GM21825 (cell line): ENCODE data around the gene PLXNA3.
A peak's percentile ranks its signal among the peaks of the same experiment; 100 is the strongest.

ENCODE experiments used
- ATAC-seq: cut with Tn5 transposase; IDR thresholded peaks from one replicate; pipeline ENCODE4 v1.9.1; 2021; ENCODE audit warnings: mild to moderate bottlenecking, moderate library complexity; ENCODE audit not compliant: unreplicated experiment

The PLXNA3 gene

GRCh38 chrX:154434394-154435168, 23.5 kb upstream of the PLXNA3 start:
- no peak for ATAC-seq

GRCh38 chrX:154435171-154435733, 22.8 kb upstream of the PLXNA3 start:
- ATAC-seq, result no peak

- no peak for ATAC-seq
Observed at GRCh38 chrX:154436374-154436982, 21.6 kb upstream of the PLXNA3 start.

- no peak for ATAC-seq
Observed at GRCh38 chrX:154436983-154437752, 20.9 kb upstream of the PLXNA3 start, which contains the start of gene GDI1. Gene GDI1 (plus strand): TSS chrX:154437154. CDS start chrX:154437255, 101 bp downstream.

- ATAC-seq, result no peak
Observed at GRCh38 chrX:154437971-154438893, 19.8 kb upstream of the PLXNA3 start.

- no peak for ATAC-seq
Observed at GRCh38 chrX:154439841-154440240, 18.2 kb upstream of the PLXNA3 start.

- no peak for ATAC-seq
Observed at GRCh38 chrX:154440623-154441357, 17.3 kb upstream of the PLXNA3 start.

- ATAC-seq, result no peak
Observed at GRCh38 chrX:154441564-154441963, 16.5 kb upstream of the PLXNA3 start.

- ATAC-seq, result no peak
Observed at GRCh38 chrX:154441984-154442707, 15.9 kb upstream of the PLXNA3 start.

GRCh38 chrX:154443479-154443910, 14.6 kb upstream of the PLXNA3 start:
- ATAC-seq, result no peak

GRCh38 chrX:154443992-154444754, 13.9 kb upstream of the PLXNA3 start, which contains the start of gene FAM50A:
Gene FAM50A (plus strand): TSS chrX:154444141. CDS start chrX:154444236, 95 bp downstream.
- peak; percentile 74 for ATAC-seq

GRCh38 chrX:154444755-154445246, 13.3 kb upstream of the PLXNA3 start:
- ATAC-seq, result no peak

- ATAC-seq, result no peak
Observed at GRCh38 chrX:154445776-154446175, 12.3 kb upstream of the PLXNA3 start.

- no peak for ATAC-seq
Observed at GRCh38 chrX:154446430-154446829, 11.7 kb upstream of the PLXNA3 start.

GRCh38 chrX:154448484-154448883, 9.6 kb upstream of the PLXNA3 start:
- no peak for ATAC-seq

- ATAC-seq, result no peak
Observed at GRCh38 chrX:154449618-154450017, 8.5 kb upstream of the PLXNA3 start.

GRCh38 chrX:154450312-154450711, 7.8 kb upstream of the PLXNA3 start:
- no peak for ATAC-seq

- no peak for ATAC-seq
Observed at GRCh38 chrX:154452823-154453222, 5.3 kb upstream of the PLXNA3 start.
